Measurements from ENCODE around the gene SAMD14.

GRCh38 chr17:50097455-50097854 lies 32.5 kb downstream of the SAMD14 start:
- no peak for TF ChIP-seq CTCF (IDR thresholded peaks at IDR 0.05)
- TF ChIP-seq ZFX (IDR thresholded peaks at IDR 0.05; ENCODE audit: borderline replicate concordance), result no peak

Measured in 22Rv1 (cell line).